Endothelial cell of umbilical vein (primary cell): ENCODE results near the gene HIGD1A. TPM values are rescaled to one million over a fixed set of nuclear protein-coding genes. Genes with fewer than 3 reads are reported as not detected.

Experiments used
- BruUV-seq: library from RNA; stranded (reverse); fragments of 400-500 nt; replicated peaks from 2 replicates; lab custom pipeline; 2021; lab: Mats Ljungman, UMichigan
- CTCF ChIA-PET: fragments of 300-600, 350-600 bp; sonication (Branson Sonifier 250); formaldehyde crosslinking; loops from one replicate; lab custom pipeline; 2021; ENCODE audit warnings: antibody characterized with exemption, inconsistent platforms; lab: Charles Lee
- POLR2A ChIA-PET: fragments of 300-600, 350-600 bp; sonication (Branson Sonifier 250); formaldehyde crosslinking; loops from one replicate; lab custom pipeline; 2021; ENCODE audit warnings: antibody characterized with exemption, inconsistent platforms; lab: Charles Lee
- DNase-seq: peaks from one replicate; pipeline ENCODE4 v3.0.0-alpha.2; 2011; ENCODE audit warnings: low read depth, low spot score
- FAIRE-seq: peaks from 2 replicates; lab custom pipeline; 2011; peaks lifted over from hg19 to GRCh38; lab: Jason Lieb, UNC
- H2AFZ ChIP-seq: 2 replicates; pipeline ENCODE4 v1.6.0; 2012; ENCODE audit warnings: low read depth, low read length, control low read depth, inconsistent platforms
- H3K27ac ChIP-seq: 2 replicates; pipeline ENCODE4 v1.5.1; 2011; ENCODE audit warnings: low read depth, mild to moderate bottlenecking, control low read depth, low read length, moderate library complexity; ENCODE audit not compliant: insufficient read depth
- H3K27me3 ChIP-seq, 2 experiments: 2 replicates each; pipeline versions ENCODE4 v1.6.0 to v1.6.1; 2011; ENCODE audit warnings: low read length in 2 of 2, mixed read lengths in 1 of 2; ENCODE audit not compliant: control insufficient read depth in 2 of 2, insufficient read depth in 2 of 2
- H3K36me3 ChIP-seq, 2 experiments: 2 replicates in 1 of 2; 3 replicates in 1 of 2; pipeline ENCODE4 v1.5.1; 2011; ENCODE audit warnings: low read length in 2 of 2, mild to moderate bottlenecking in 1 of 2, moderate library complexity in 1 of 2; ENCODE audit not compliant: control insufficient read depth in 2 of 2, insufficient read depth in 2 of 2; ENCODE audit errors: extremely low read depth in 1 of 2
- H3K4me1 ChIP-seq: 3 replicates; pipeline ENCODE4 v1.5.1; 2011; ENCODE audit warnings: mild to moderate bottlenecking, low read length; ENCODE audit not compliant: control insufficient read depth, insufficient read depth; ENCODE audit errors: extremely low read depth
- H3K4me2 ChIP-seq: 2 replicates; pipeline ENCODE4 v1.6.1; 2011; ENCODE audit warnings: low read length, control low read depth, mixed read lengths; ENCODE audit not compliant: insufficient read depth
- H3K4me3 ChIP-seq, 3 experiments: fragments of 200-600 bp in 1 of 3; sonication (generic), shearing (Covaris generic) in 1 of 3; replicated peaks in 1 of 3; 2 replicates each; pipeline ENCODE4 v1.5.1; 2011 to 2016; ENCODE audit warnings: control low read depth in 3 of 3, low read length in 3 of 3, mild to moderate bottlenecking in 2 of 3, inconsistent platforms in 1 of 3, low read depth in 1 of 3, moderate library complexity in 1 of 3; ENCODE audit not compliant: insufficient read depth in 1 of 3
- H3K79me2 ChIP-seq: 2 replicates; pipeline ENCODE4 v1.6.0; 2012; ENCODE audit warnings: low read length, inconsistent platforms; ENCODE audit not compliant: control insufficient read depth, insufficient read depth
- H3K9ac ChIP-seq: replicated peaks from 2 replicates; pipeline ENCODE3; 2011; ENCODE audit warnings: low read length, control low read depth; ENCODE audit not compliant: insufficient read depth; ENCODE audit errors: extremely low read depth
- H3K9me1 ChIP-seq: replicated peaks from 3 replicates; pipeline ENCODE4 v1.6.0; 2011; ENCODE audit warnings: mild to moderate bottlenecking, low read length; ENCODE audit not compliant: control insufficient read depth, insufficient read depth; ENCODE audit errors: extremely low read depth
- H3K9me3 ChIP-seq: replicated peaks from 2 replicates; pipeline ENCODE4 v1.5.1; 2012; ENCODE audit warnings: low read length, inconsistent platforms; ENCODE audit not compliant: control insufficient read depth, insufficient read depth
- H4K20me1 ChIP-seq: replicated peaks from 2 replicates; pipeline ENCODE3; 2011; ENCODE audit warnings: mild to moderate bottlenecking, low read length; ENCODE audit not compliant: control insufficient read depth, insufficient read depth; ENCODE audit errors: extremely low read depth
- CTCF ChIP-seq, 2 donors: IDR thresholded peaks; 1 replicate in 1 of 2; 2 replicates in 1 of 2; pipeline ENCODE4 v1.5.1; 2011; ENCODE audit warnings: low read length in 2 of 2, mild to moderate bottlenecking in 2 of 2, moderate library complexity in 2 of 2, control low read depth in 1 of 2, inconsistent platforms in 1 of 2, low read depth in 1 of 2; ENCODE audit not compliant: insufficient read depth in 1 of 2; ENCODE audit errors: extremely low read depth in 1 of 2
- EZH2 ChIP-seq: IDR thresholded peaks from 2 replicates; pipeline ENCODE4 v1.6.1; 2012; ENCODE audit warnings: borderline replicate concordance, low read depth, mild to moderate bottlenecking, moderate library complexity, low read length, inconsistent platforms; ENCODE audit not compliant: severe bottlenecking
- FOS ChIP-seq: IDR thresholded peaks from 2 replicates; pipeline ENCODE4 v1.6.1; 2011; ENCODE audit warnings: mild to moderate bottlenecking, low read length, moderate library complexity, borderline replicate concordance; ENCODE audit not compliant: insufficient read depth
- GATA2 ChIP-seq: IDR thresholded peaks from 2 replicates; pipeline ENCODE4 v1.7.0; 2011; ENCODE audit warnings: low read depth, mild to moderate bottlenecking, moderate library complexity, mixed read lengths, low read length; ENCODE audit not compliant: insufficient read length, insufficient read depth
- JUN ChIP-seq: IDR thresholded peaks from 2 replicates; pipeline ENCODE4 v1.6.1; 2011; ENCODE audit warnings: borderline replicate concordance, low read depth; ENCODE audit not compliant: insufficient read length, insufficient read depth
- MAX ChIP-seq: IDR thresholded peaks from 2 replicates; pipeline ENCODE4 v1.6.1; 2011; ENCODE audit not compliant: insufficient read depth, insufficient read length
- MYC ChIP-seq: IDR thresholded peaks from one replicate; pipeline ENCODE4 v1.6.1; 2011; ENCODE audit warnings: mild to moderate bottlenecking, low read depth, low read length
- POLR2A ChIP-seq: IDR thresholded peaks from 2 replicates; pipeline ENCODE4 v1.6.1; 2012; ENCODE audit warnings: low read depth, mild to moderate bottlenecking, control low read depth, low read length
- POLR2AphosphoS5 ChIP-seq: IDR thresholded peaks from 2 replicates; pipeline ENCODE4 v1.6.1; 2012; ENCODE audit warnings: low read depth, mild to moderate bottlenecking, control low read depth, low read length, moderate library complexity; ENCODE audit not compliant: insufficient read depth
- dilution Hi-C: fragments of 300-500 bp; cut with MboI; formaldehyde crosslinking; loops from one replicate; pipeline ENCODE4 v1.15.0; 2019; ENCODE audit warnings: low sequenced_read_pairs; ENCODE audit not compliant: extremely low pct_ligation_motif_present
- intact Hi-C: fragments of 100-400 bp; cut with micrococcal nuclease; formaldehyde crosslinking; loops from one replicate; pipeline ENCODE4 v1.10.0; 2022
- polyA plus RNA-seq, 4 experiments: library from polyadenylated mRNA; depleted of rRNA in 3 of 4; stranded (reverse) in 3 of 4; unstranded in 1 of 4; fragments of >200 nt; gene quantifications; 2 replicates each; pipeline versions ENCODE4 v1.2.1 to v1.2.3, GENCODE V29; 2011 to 2012; ENCODE audit warnings: missing spikeins in 1 of 4
- total RNA-seq: library from RNA; stranded (reverse); gene quantifications from 2 replicates; pipeline ENCODE4 v1.2.3, GENCODE V29; 2021

Gene HIGD1A
- total and polyA plus RNA-seq, 2 donors (not counting 3 experiments of a cell fraction or from before 2014, with no cell fraction given): 59.5 to 68.9 TPM

- CTCF ChIA-PET: interaction anchor here (1.8 to 5.4 kb wide), 2 partner anchors 12 to 18 kb away, joined by 4 to 27 read pairs; no protein-coding TSS in a partner anchor
- intact Hi-C loops: no loop called here
- H3K4me1 ChIP-seq: no peaks in the 10 kb centered on the region
- POLR2A ChIA-PET: no interaction called here
- no peaks in the 10 kb centered on the region for H3K9me3 ChIP-seq
- no peak overlapping the region for H2AFZ ChIP-seq
- peaks cover 1 to 13% of the 10 kb centered on the region in 2 experiments for H3K27me3 ChIP-seq
- BruUV-seq: no TSS peak
- dilution Hi-C loops: no loop called here
- H3K27ac ChIP-seq: no peak overlapping the region
- TF ChIP-seq GATA2 (no peak), MAX (no peak), MYC (no peak), JUN (no peak)
- no peak for FAIRE-seq
- H3K79me2 ChIP-seq: no peaks in the 10 kb centered on the region
- no peak for DNase-seq
- H3K36me3 ChIP-seq: no peaks in the 10 kb centered on the region
- no peak overlapping the region for H3K9ac ChIP-seq
- H3K9me1 ChIP-seq: no peaks in the 10 kb centered on the region
- H4K20me1 ChIP-seq: no peaks in the 10 kb centered on the region
- no peak overlapping the region for H3K4me2 ChIP-seq
- no peak overlapping the region for H3K4me3 ChIP-seq
Measured at GRCh38 chr3:42851228-42851834, 47.0 kb upstream of the HIGD1A start.

GRCh38 chr3:42850263-42850662 lies 46.0 kb upstream of the HIGD1A start:
- FAIRE-seq: no peak
- Histone ChIP-seq H3K36me3 (no peaks in the 10 kb centered on the region), H3K27me3 (peaks cover 1 to 17% of the 10 kb centered on the region in 2 experiments), H3K9me1 (no peaks in the 10 kb centered on the region), H3K4me2 (no peak overlapping the region), H3K79me2 (no peaks in the 10 kb centered on the region), H4K20me1 (no peaks in the 10 kb centered on the region), H3K27ac (no peak overlapping the region), H3K4me3 (no peak overlapping the region), H3K9ac (no peak overlapping the region), H3K9me3 (no peaks in the 10 kb centered on the region), H2AFZ (no peak overlapping the region), H3K4me1 (no peaks in the 10 kb centered on the region)
- no TSS peak for BruUV-seq
- no peak for TF ChIP-seq JUN
- no peak for TF ChIP-seq EZH2
- no peak for TF ChIP-seq MAX
- no peak for TF ChIP-seq GATA2
- no peak for TF ChIP-seq MYC
- no peak for TF ChIP-seq FOS
- no peak for TF ChIP-seq POLR2A
- no peak for TF ChIP-seq POLR2AphosphoS5
- no peak for TF ChIP-seq CTCF (IDR thresholded peaks at IDR 0.05; ENCODE audit: extremely low read depth in 1 of 2, insufficient read depth in 1 of 2, low read depth in 1 of 2, low read length in 2 of 2)
- dilution Hi-C loops: no loop called here
- intact Hi-C loops: no loop called here
- ChIA-PET POLR2A (no interaction called here), CTCF (interaction anchor here (5.4 kb wide), 1 partner anchor 11 kb away, joined by 27 read pairs; no protein-coding TSS in a partner anchor)
- DNase-seq: no peak
